Endothelial cell (in vitro differentiated cells): ENCODE measurements around the gene SORBS1. TPM values are rescaled to one million over a fixed set of nuclear protein-coding genes. Genes with fewer than 3 reads are reported as not detected.

Source experiments
- DNase-seq: peaks from one replicate; pipeline ENCODE4 v3.0.0; 2021; ENCODE audit warnings: low spot score
- H3K27ac Mint-ChIP-seq: one replicate; pipeline ENCODE4 v1.8.0; 2021; ENCODE audit warnings: mixed read lengths, inconsistent platforms; ENCODE audit not compliant: unreplicated experiment
- H3K27me3 Mint-ChIP-seq: one replicate; pipeline ENCODE4 v1.8.0; 2021; ENCODE audit warnings: mild to moderate bottlenecking, moderate library complexity, mixed read lengths, inconsistent platforms; ENCODE audit not compliant: unreplicated experiment
- H3K36me3 Mint-ChIP-seq: one replicate; pipeline ENCODE4 v1.8.0; 2021; ENCODE audit warnings: mild to moderate bottlenecking, low read depth, mixed read lengths, inconsistent platforms; ENCODE audit not compliant: unreplicated experiment
- H3K4me1 Mint-ChIP-seq: one replicate; pipeline ENCODE4 v1.8.0; 2021; ENCODE audit warnings: mild to moderate bottlenecking, mixed read lengths, inconsistent platforms; ENCODE audit not compliant: unreplicated experiment
- H3K4me3 Mint-ChIP-seq: one replicate; pipeline ENCODE4 v1.8.0; 2021; ENCODE audit warnings: mild to moderate bottlenecking, mixed read lengths, inconsistent platforms; ENCODE audit not compliant: unreplicated experiment
- H3K9me3 Mint-ChIP-seq: one replicate; pipeline ENCODE4 v1.8.0; 2021; ENCODE audit warnings: mixed read lengths, inconsistent platforms; ENCODE audit not compliant: unreplicated experiment
- CTCF ChIP-seq: fragments of 200-600 bp; sonication (generic); IDR thresholded peaks from one replicate; pipeline ENCODE4 v1.5.0; 2021; ENCODE audit warnings: antibody characterized with exemption; ENCODE audit not compliant: unreplicated experiment
- total RNA-seq: library from RNA; stranded (reverse); fragmentation: NEBNext Ultra II Directional; extraction: Animal tissue kit (Norgen Biotek cat#: 25700); gene quantifications from one replicate; pipeline ENCODE4 v1.2.1, GENCODE V29; 2021; ENCODE audit not compliant: unreplicated experiment

The SORBS1 gene
- total RNA-seq, 1 donor from 2014 or later, result 103 TPM

GRCh38 chr10:95287281-95287680, 273.9 kb downstream of the SORBS1 start:
- no peak for DNase-seq
- Mint-ChIP-seq H3K36me3 (peaks cover 7% of the 10 kb centered on the region), H3K27ac (no peak overlapping the region), H3K9me3 (no peaks in the 10 kb centered on the region), H3K4me3 (no peak overlapping the region), H3K4me1 (peaks cover 27% of the 10 kb centered on the region), H3K27me3 (peaks cover 17% of the 10 kb centered on the region)
- TF ChIP-seq CTCF, result no peak

- Mint-ChIP-seq H3K9me3 (no peaks in the 10 kb centered on the region), H3K27ac (no peak overlapping the region), H3K27me3 (peaks cover 15% of the 10 kb centered on the region), H3K4me3 (no peak overlapping the region), H3K4me1 (peaks cover 24% of the 10 kb centered on the region), H3K36me3 (peaks cover 5% of the 10 kb centered on the region)
- no peak for DNase-seq
- no peak for TF ChIP-seq CTCF
Measured at GRCh38 chr10:95286707-95287106, 274.5 kb downstream of the SORBS1 start.

GRCh38 chr10:95285556-95285955, 275.6 kb downstream of the SORBS1 start:
- Mint-ChIP-seq H3K27me3 (peaks cover 13% of the 10 kb centered on the region), H3K9me3 (no peaks in the 10 kb centered on the region), H3K36me3 (no peaks in the 10 kb centered on the region), H3K4me3 (no peak overlapping the region), H3K4me1 (peaks cover 19% of the 10 kb centered on the region), H3K27ac (no peak overlapping the region)
- DNase-seq, result no peak
- no peak for TF ChIP-seq CTCF

GRCh38 chr10:95284807-95285206, 276.4 kb downstream of the SORBS1 start:
- Mint-ChIP-seq H3K4me3 (no peak overlapping the region), H3K27ac (no peak overlapping the region), H3K9me3 (no peaks in the 10 kb centered on the region), H3K36me3 (no peaks in the 10 kb centered on the region), H3K4me1 (peaks cover 19% of the 10 kb centered on the region), H3K27me3 (peaks cover 8% of the 10 kb centered on the region)
- DNase-seq, result no peak
- TF ChIP-seq CTCF, result no peak

- Mint-ChIP-seq H3K27me3 (peaks cover 2% of the 10 kb centered on the region), H3K9me3 (no peaks in the 10 kb centered on the region), H3K4me3 (no peak overlapping the region), H3K36me3 (no peaks in the 10 kb centered on the region), H3K27ac (no peak overlapping the region), H3K4me1 (peaks cover 18% of the 10 kb centered on the region)
- no peak for TF ChIP-seq CTCF
- no peak for DNase-seq
Measured at GRCh38 chr10:95282107-95282506, 279.1 kb downstream of the SORBS1 start.
